GM23248 (cell line): ENCODE results near the gene PIP4K2C.

Experiments used
- EZH2 ChIP-seq: fragments of 200-600 bp; sonication (generic); IDR thresholded peaks from 2 replicates; pipeline ENCODE4 v1.6.1; 2018; ENCODE audit warnings: antibody characterized with exemption, mild to moderate bottlenecking; ENCODE audit not compliant: insufficient read depth, poor library complexity, severe bottlenecking
- EZH2phosphoT487 ChIP-seq: fragments of 200-600 bp; sonication (generic); IDR thresholded peaks from 2 replicates; pipeline ENCODE4 v1.6.1; 2018; ENCODE audit warnings: antibody characterized with exemption, moderate library complexity, mild to moderate bottlenecking, low read depth; ENCODE audit not compliant: insufficient read depth

GRCh38 chr12:57615637-57616036, 24.6 kb downstream of the PIP4K2C start:
- TF ChIP-seq EZH2 (no peak), EZH2phosphoT487 (no peak)
